Stomach (tissue), 4 donors: ENCODE results near the gene TST.

Source experiments
- CTCF ChIP-seq, 7 experiments: fragments of 450-650 bp in 4 of 7; fragments of 200-600 bp in 3 of 7; sonication (generic) in 3 of 7; IDR thresholded peaks; one replicate each; pipeline ENCODE4 v1.5.1; 2016 to 2019; ENCODE audit warnings: antibody characterized with exemption in 7 of 7, control low read depth in 2 of 7, mild to moderate bottlenecking in 1 of 7
- EP300 ChIP-seq: sonication (generic); formaldehyde crosslinking; IDR thresholded peaks from one replicate; pipeline ENCODE4 v1.6.1; 2017; ENCODE audit warnings: antibody characterized with exemption

GRCh38 chr22:37059876-37060449 is 40.7 kb upstream of the TST start:
- no peak for TF ChIP-seq EP300
- TF ChIP-seq CTCF (IDR thresholded peaks at IDR 0.05): no peak
